ENCODE data around the gene PARP12. TPM values are rescaled to one million over a fixed set of nuclear protein-coding genes. Genes with fewer than 3 reads are reported as not detected.

Gene PARP12
- polyA plus RNA-seq, 1 donor: 15.3 TPM

- DNase-seq: no peak
These were observed 28.3 kb downstream of the PARP12 start for GRCh38 chr7:140034421-140034820.

- no peak for DNase-seq
These were observed 28.9 kb downstream of the PARP12 start for GRCh38 chr7:140033779-140034363.

DNA sequence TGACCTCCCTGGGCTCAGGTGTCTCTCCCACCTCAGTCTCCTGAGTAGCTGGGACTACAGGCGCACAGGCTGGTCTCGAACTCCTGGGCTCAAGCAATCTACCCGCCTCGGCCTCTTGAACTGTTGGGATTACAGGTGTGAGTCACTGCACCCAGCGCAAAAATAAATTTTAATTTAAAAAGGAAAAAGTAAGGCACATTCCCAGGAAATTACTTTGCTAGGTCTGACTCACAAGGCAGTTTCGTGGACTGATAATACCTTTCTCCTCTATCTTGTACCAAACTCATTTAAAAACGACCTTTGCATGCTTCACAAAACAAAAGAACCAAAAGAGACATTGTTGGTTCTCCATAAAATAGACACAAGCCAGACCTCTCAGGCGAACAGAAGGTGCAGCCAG lies 29.7 kb downstream of the PARP12 start:
- no peak for DNase-seq

DNA sequence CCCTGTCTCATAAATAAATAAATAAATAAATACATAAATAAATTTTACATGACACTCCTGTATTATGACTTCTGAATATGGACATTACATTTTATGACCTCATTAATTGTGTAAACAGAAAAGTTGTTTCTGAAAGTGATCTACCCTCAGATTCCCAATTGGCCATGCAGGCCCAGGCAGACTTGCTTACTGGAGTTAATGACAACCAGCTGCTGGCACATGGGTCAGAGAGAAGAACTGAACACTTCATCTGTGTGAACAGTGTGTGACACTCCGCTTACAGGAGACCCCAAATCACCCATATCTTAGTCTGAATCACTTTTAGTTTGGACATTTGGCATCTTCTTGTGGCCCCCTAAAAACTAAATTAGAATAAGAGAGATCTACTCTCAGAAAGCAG lies 31.4 kb downstream of the PARP12 start:
- no peak for DNase-seq

DNA sequence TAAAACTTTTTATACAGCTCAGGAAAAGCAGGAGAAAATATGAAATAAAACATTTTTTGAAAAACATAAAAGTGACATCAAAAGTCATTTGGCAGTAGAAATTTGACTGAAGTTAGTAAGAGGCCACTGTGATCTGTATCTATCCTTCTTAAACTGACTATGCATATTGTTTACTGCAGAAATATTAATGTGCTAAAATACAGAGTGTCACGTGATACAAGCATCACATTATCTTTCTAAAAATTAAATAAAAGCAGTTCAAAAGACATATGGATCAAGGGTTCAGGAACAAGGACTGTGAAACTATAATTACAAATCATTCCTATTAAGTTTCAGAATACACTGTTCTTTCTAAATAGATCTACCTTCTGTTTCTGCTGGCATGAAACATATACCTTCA lies 33.7 kb downstream of the PARP12 start:
- DNase-seq: no peak

DNA sequence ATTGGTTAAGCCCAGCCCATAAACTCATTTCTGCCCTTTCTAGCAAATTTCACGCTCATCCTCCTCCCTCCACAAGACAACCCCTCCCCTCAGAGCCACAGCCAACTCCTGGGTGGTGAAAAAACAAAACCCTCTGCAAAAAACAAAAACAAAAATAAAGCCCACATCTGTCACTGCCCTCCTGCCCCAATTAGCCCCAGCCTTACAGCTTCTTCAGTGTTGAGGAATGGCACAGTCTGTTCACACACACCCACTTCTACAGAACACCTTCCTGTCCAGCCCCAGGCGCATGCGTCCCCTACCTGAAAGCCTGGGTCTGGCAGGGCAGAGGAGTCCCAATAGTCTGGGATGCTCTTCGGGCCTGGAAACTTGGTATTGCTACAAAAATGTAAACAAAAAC lies 34.4 kb downstream of the PARP12 start:
- DNase-seq: no peak

DNA sequence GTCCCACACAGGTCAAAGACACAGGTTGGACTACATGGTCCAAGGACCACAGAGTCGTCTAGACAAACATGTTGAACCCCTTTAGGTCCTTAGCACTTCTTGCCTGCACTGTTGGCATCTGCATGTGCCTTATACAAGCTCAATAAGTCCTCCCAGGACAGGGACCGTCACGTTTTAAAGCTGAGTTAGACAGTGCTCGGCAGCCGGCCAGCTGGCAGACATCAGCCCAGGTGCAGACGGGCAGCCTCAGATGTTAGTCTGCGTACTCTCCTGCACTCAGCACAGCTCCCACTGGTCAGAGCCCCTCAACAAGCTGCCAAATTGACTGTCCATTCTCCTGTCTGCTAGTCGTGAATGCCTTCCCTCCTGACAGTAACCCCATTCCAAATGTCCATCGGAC lies 34.9 kb downstream of the PARP12 start:
- DNase-seq: no peak

DNA sequence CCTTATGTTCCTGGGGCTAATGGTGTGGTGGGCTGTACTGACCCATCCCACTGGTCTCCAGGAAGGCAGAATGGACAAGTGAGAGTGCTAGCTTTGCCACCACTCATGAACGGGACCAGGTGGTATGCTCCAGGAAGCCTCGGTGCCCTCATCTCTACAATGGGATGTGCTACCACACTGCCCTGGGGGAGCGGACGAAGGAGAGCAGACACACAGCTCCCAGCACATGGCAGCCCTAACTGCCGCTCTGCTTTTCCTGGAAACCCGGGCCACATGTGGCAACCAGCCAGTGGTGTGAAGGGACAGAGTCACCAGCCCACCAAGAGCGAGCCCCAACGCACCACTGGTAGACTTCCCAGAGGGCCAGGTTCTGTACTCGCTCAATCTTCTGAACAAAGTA lies 35.8 kb downstream of the PARP12 start:
- no peak for DNase-seq

DNA sequence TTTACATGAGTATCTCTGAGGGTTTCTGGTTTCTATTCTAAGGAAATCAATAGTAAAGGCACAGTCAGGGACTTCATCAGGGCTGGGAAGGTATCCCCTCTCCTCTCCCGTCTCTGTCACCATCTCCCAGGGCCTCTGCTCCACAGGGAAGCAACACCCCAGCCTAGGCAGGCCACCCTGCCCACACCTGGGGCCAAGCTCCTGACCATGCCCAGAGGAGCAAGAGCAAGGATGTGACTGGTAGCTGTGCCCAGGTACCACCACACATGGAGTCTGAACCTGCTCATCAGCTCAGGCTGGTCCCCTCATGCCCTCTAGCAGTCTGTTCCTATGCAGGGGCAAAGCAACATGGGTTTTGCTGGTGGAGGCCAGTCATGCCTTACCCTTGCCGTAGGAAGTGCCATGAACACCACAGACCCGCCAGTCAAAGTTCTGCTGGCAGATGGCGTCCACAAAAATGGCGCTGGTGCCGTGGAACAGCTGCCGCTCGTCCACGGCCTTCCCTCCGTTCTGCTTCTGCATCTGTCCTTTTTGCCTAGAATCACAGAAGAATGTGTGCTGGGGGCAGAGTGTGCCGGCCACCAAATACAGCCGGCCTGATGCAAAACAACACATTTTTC lies 36.8 kb downstream of the PARP12 start:
- no peak for DNase-seq

DNA sequence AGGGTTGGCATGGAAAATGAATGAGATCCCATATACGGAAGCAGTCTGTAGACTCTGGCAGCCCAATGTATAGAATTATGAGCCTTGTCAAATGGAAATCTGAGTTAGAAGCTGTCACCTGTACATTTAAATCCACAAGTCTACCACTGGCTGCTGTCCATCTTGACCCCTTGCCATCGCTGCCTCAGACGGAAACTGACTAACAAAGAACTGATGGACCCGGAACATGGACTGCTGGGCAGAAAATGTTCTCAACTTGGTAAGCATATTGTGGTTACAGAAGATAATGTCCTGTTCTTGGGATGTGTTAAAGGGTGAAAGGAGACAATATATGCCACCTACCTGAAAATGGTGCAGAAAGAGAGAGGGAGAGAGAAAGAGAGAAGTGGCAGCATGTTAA lies 37.5 kb downstream of the PARP12 start:
- DNase-seq: no peak

GRCh38 chr7:140024585-140024984 lies 38.2 kb downstream of the PARP12 start:
- DNase-seq: no peak

DNA sequence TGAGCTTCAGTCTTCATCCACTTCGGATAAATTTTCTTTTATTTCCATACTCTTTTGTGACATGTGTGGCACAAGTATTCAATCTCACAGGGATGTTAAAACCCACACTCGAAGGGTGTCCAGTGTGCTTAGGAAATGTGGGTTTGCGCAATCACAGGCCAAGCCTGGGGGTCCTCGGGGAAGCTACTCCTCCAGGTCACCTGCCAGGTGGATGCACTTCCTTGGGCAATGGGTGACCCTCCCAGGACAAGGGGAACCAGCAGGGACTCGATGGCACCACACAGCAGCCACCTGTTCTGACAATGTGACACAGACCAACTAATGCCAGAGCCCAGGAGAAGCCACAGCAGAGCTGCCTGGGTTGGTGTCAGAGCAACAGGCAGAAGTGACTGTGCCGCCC lies 39.0 kb downstream of the PARP12 start:
- no peak for DNase-seq

- no peak for DNase-seq
These were observed 40.1 kb downstream of the PARP12 start for GRCh38 chr7:140022582-140023211.

GRCh38 chr7:140021603-140022002 lies 41.1 kb downstream of the PARP12 start:
- no peak for DNase-seq

- no peak for DNase-seq
These were observed 43.1 kb downstream of the PARP12 start for GRCh38 chr7:140019606-140020005.

GRCh38 chr7:140019172-140019571 lies 43.6 kb downstream of the PARP12 start:
- DNase-seq: no peak

GRCh38 chr7:140018125-140019043 lies 44.4 kb downstream of the PARP12 start:
- no peak for DNase-seq

DNA sequence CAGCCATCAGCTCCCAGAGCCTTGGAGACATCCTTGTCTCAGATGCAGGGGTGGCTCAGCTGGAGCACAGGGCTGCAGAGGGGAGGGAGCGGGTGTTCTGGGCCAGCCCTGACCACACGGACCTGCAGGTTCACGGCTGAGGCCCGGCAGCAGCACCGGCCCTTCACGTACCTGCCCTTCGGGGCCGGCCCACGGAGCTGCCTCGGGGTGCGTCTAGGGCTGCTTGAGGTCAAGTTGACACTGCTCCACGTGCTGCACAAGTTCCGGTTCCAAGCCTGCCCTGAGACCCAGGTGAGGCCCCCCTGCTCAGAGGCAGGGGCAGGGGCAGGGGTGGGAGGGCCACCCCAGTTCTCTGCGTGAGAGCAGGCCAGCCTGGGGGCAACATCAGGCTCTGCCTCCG lies 45.2 kb downstream of the PARP12 start:
- no peak for DNase-seq

- no peak for DNase-seq
These were observed 45.7 kb downstream of the PARP12 start for GRCh38 chr7:140017034-140017433.

GRCh38 chr7:140016540-140016939 lies 46.2 kb downstream of the PARP12 start:
- DNase-seq: no peak

DNA sequence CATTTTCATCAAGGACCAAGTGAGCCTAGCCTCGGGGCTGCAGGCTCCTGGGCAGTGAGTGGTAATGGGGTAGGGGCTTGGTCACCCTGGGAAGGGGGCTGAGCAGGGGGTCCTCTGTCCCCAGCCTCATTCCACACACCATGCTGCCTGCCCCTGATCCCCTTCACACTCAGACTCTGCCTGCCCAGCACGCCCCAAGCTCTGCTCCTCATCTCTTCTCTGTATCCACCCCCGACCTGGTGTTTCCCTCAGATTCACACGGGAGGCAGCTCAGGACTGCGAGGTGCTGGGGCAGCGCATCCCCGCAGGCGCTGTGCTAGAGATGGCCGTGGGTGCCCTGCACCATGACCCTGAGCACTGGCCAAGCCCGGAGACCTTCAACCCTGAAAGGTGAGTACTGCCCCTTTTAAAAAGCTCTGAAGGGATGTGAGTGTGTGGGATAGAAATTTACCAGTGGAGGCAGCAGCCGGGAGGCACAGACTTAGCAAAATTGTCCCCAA lies 47.2 kb downstream of the PARP12 start:
- no peak for DNase-seq

DNA sequence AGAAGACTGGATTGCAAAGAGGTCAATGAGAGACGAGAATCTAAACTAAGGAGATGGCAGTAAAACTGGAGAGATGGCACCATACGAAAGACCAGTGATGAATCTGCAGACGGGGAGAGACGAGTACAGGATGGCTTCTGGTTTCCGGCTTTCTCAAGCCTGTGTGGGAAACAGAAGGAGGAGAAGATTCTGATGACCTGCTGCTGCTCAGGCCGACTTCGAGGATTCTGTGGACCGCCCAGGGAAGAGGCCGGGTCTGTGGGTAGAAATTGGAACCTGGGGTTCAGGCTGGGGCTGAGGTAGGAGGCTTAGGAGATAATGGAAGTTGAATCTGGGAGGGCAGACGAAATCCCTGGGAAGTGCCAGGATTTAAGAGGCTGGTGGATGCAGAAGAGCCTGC lies 48.6 kb downstream of the PARP12 start:
- no peak for DNase-seq

DNA sequence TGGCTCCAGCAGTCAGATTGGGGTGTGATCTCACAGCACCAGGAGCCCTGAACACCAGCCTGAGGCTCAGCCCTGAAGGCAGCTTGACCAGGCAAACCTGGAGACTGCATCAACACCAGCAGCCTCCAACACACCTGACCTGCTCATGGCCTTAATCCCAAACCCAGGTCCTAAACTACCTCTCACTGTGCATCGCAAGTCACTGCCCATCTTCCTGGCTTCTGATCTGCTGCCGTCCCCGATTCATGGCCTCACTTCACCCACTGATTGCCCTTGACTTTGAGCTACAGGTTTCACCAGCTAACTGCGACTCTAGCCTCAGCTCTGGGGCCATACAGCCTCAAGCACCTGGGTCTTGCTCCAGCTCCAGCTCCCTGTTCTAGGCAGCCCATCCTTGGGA lies 49.1 kb downstream of the PARP12 start:
- no peak for DNase-seq

Measured in hindlimb muscle (tissue), 1 donor.